NK-92 (cell line): ENCODE data around the gene SSH3.
A peak's percentile ranks its signal among the peaks of the same experiment; 100 is the strongest.
"Not testable (repeated sequence)": the region's sequence is repeated elsewhere in the genome, so short reads cannot be mapped to it uniquely, and the experiment has no call there.

Experiments used
- DNase-seq: peaks from one replicate; lab custom pipeline; 2025; ENCODE audit not compliant: unreplicated experiment; lab: John Stamatoyannopoulos, UW

The SSH3 gene

GRCh38 chr11:67309661-67310061 lies 6.3 kb downstream of the SSH3 start:
- no peak for DNase-seq

- no peak for DNase-seq
Measured at GRCh38 chr11:67310246-67311050, 7.1 kb downstream of the SSH3 start.

GRCh38 chr11:67311051-67311555 lies 7.8 kb downstream of the SSH3 start:
- no peak for DNase-seq

GRCh38 chr11:67311556-67312082 lies 8.3 kb downstream of the SSH3 start:
- DNase-seq: no peak

- DNase-seq: no peak
Measured at GRCh38 chr11:67312187-67313021, 9.1 kb downstream of the SSH3 start.

- DNase-seq: no peak
Measured at GRCh38 chr11:67313125-67313890, 10.0 kb downstream of the SSH3 start.

- DNase-seq: no peak
Measured at GRCh38 chr11:67314218-67314617, 10.9 kb downstream of the SSH3 start.

- no peak for DNase-seq
Measured at GRCh38 chr11:67315325-67315909, 12.1 kb downstream of the SSH3 start.

- no peak for DNase-seq
Measured at GRCh38 chr11:67316882-67317204, 13.5 kb downstream of the SSH3 start.

- peak; percentile 88 for DNase-seq
Measured at GRCh38 chr11:67317205-67317887, 14.0 kb downstream of the SSH3 start.

GRCh38 chr11:67317888-67318555 lies 14.7 kb downstream of the SSH3 start:
- DNase-seq: no peak

GRCh38 chr11:67318876-67319275 lies 15.5 kb downstream of the SSH3 start:
- DNase-seq: not testable (repeated sequence)

GRCh38 chr11:67320011-67320410 lies 16.7 kb downstream of the SSH3 start:
- no peak for DNase-seq

- no peak for DNase-seq
Measured at GRCh38 chr11:67320691-67321090, 17.4 kb downstream of the SSH3 start.

- DNase-seq: no peak
Measured at GRCh38 chr11:67321313-67321871, 18.1 kb downstream of the SSH3 start.

GRCh38 chr11:67322049-67322448 lies 18.7 kb downstream of the SSH3 start:
- no peak for DNase-seq

- no peak for DNase-seq
Measured at GRCh38 chr11:67323526-67323925, 20.2 kb downstream of the SSH3 start.

GRCh38 chr11:67332081-67332691 lies 28.9 kb downstream of the SSH3 start:
- no peak for DNase-seq

GRCh38 chr11:67337257-67337656 lies 33.9 kb downstream of the SSH3 start:
- DNase-seq: no peak
